Measurements from ENCODE around the gene PALLD.

DNA sequence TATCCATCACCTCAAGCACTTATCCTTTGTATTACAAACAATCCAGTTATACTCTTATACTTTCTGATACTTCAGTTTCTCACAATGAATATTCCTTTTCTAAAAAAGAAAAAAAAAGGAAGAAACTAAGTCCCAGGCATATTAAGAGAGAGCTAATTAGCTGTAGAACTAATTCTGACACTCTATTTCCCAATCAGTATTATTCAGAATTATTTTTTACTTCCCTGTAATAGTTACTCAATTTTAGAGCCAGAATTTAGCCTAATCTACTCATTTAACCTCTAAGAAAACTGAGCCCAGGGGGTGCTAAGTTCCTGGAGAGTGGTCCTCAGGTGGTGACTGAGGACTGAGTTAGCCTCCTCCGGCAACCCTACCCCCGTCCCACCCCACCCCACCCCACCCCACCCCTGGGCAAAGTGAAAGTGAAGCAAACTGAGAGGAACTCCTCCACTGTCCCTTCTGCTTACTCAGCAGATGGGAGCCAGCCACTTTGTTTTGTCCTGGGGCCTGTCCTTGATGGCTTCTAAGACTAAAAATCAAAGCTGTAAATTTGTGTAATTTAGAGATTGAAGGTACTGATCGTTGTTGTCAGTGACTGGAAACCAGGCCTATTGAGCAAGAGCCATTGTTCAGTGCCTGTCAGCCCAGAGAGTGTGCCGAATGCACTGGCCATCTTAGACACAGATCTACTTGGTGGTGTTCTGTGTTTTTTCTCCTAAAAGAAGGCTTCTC lies 351.1 kb downstream of the PALLD start:
- TF ChIP-seq, protein P1, sequence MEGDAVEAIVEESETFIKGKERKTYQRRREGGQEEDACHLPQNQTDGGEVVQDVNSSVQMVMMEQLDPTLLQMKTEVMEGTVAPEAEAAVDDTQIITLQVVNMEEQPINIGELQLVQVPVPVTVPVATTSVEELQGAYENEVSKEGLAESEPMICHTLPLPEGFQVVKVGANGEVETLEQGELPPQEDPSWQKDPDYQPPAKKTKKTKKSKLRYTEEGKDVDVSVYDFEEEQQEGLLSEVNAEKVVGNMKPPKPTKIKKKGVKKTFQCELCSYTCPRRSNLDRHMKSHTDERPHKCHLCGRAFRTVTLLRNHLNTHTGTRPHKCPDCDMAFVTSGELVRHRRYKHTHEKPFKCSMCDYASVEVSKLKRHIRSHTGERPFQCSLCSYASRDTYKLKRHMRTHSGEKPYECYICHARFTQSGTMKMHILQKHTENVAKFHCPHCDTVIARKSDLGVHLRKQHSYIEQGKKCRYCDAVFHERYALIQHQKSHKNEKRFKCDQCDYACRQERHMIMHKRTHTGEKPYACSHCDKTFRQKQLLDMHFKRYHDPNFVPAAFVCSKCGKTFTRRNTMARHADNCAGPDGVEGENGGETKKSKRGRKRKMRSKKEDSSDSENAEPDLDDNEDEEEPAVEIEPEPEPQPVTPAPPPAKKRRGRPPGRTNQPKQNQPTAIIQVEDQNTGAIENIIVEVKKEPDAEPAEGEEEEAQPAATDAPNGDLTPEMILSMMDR (IDR thresholded peaks at IDR 0.05): no peak
- TF ChIP-seq POLR2A (IDR thresholded peaks at IDR 0.05): no peak

All from testis (tissue), 2 donors.